Measurements from ENCODE around the gene ABCA13.

DNA sequence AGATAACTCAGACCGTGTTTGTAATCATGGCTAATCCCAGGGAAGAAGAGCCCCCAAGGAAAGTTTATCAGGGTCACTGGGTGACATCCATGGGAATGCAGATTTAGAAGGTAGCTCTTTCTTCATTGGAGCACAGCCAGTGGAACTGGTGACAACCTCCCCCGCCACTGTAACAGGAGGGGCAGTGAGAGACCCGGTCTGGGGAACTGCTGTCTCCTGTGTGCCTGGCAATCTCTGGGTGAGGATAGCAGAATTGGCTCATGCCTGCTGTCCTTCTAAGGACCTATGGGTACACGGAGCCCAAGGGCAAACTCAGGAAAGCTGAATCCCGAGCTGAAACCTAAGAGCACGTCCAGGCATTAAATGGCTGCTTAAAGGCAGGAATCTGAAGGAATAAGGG is 341.6 kb downstream of the ABCA13 start:
- TF ChIP-seq, protein P1, sequence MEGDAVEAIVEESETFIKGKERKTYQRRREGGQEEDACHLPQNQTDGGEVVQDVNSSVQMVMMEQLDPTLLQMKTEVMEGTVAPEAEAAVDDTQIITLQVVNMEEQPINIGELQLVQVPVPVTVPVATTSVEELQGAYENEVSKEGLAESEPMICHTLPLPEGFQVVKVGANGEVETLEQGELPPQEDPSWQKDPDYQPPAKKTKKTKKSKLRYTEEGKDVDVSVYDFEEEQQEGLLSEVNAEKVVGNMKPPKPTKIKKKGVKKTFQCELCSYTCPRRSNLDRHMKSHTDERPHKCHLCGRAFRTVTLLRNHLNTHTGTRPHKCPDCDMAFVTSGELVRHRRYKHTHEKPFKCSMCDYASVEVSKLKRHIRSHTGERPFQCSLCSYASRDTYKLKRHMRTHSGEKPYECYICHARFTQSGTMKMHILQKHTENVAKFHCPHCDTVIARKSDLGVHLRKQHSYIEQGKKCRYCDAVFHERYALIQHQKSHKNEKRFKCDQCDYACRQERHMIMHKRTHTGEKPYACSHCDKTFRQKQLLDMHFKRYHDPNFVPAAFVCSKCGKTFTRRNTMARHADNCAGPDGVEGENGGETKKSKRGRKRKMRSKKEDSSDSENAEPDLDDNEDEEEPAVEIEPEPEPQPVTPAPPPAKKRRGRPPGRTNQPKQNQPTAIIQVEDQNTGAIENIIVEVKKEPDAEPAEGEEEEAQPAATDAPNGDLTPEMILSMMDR (IDR thresholded peaks at IDR 0.05) = no peak
- no peak for TF ChIP-seq EZH2 (IDR thresholded peaks at IDR 0.05)

Data from neural progenitor cell (in vitro differentiated cells).